KMS-11 (cell line): Measurements from ENCODE around the gene GSE1.

Source experiments
- H2AFZ ChIP-seq: fragments of 200-600 bp; sonication (generic); 2 replicates; pipeline ENCODE4 v1.6.1; 2016; ENCODE audit warnings: antibody characterized with exemption, mixed run types, low read depth
- H3K27ac ChIP-seq: fragments of 200-600 bp; sonication (generic); 2 replicates; pipeline ENCODE4 v1.6.1; 2016; ENCODE audit warnings: mild to moderate bottlenecking, mixed run types
- H3K27me3 ChIP-seq: fragments of 200-600 bp; sonication (generic); 2 replicates; pipeline ENCODE4 v1.6.1; 2017; ENCODE audit warnings: mild to moderate bottlenecking, low read depth, mixed run types, moderate library complexity; ENCODE audit not compliant: insufficient read depth
- H3K36me3 ChIP-seq: fragments of 200-600 bp; sonication (generic); 2 replicates; pipeline ENCODE4 v1.6.1; 2017; ENCODE audit warnings: mild to moderate bottlenecking, mixed run types; ENCODE audit not compliant: insufficient read depth
- H3K4me1 ChIP-seq: fragments of 200-600 bp; sonication (generic); 2 replicates; pipeline ENCODE4 v1.6.1; 2016; ENCODE audit warnings: mild to moderate bottlenecking, low read depth, mixed run types; ENCODE audit not compliant: poor library complexity, severe bottlenecking
- H3K4me2 ChIP-seq: fragments of 200-600 bp; sonication (generic); 2 replicates; pipeline ENCODE4 v1.7.0; 2016; ENCODE audit warnings: mild to moderate bottlenecking, mixed run types
- H3K4me3 ChIP-seq: fragments of 200-600 bp; sonication (generic); IDR thresholded peaks from 2 replicates; pipeline ENCODE4 v1.6.1; 2017; ENCODE audit warnings: low read depth, low read length, mixed read lengths; ENCODE audit not compliant: insufficient read depth
- H3K79me2 ChIP-seq: fragments of 200-600 bp; sonication (generic); 2 replicates; pipeline ENCODE4 v1.6.1; 2016; ENCODE audit warnings: low read depth, mixed run types; ENCODE audit not compliant: insufficient read depth
- H3K9ac ChIP-seq: fragments of 200-600 bp; sonication (generic); 2 replicates; pipeline ENCODE4 v1.6.1; 2016; ENCODE audit warnings: mild to moderate bottlenecking, mixed run types
- H4K20me1 ChIP-seq: fragments of 200-600 bp; sonication (generic); 2 replicates; pipeline ENCODE4 v1.6.1; 2016; ENCODE audit warnings: mild to moderate bottlenecking, mixed run types; ENCODE audit not compliant: insufficient read depth
- TF ChIP-seq, protein P1 (sequence below): fragments of 200-600 bp; sonication (generic); conservative IDR thresholded peaks from 2 replicates; pipeline ENCODE4 v1.6.1; 2017; ENCODE audit warnings: low read depth, mild to moderate bottlenecking, antibody characterized with exemption, low read length, moderate library complexity, mixed read lengths

Gene GSE1

GRCh38 chr16:85614338-85615013 is 1.4 kb downstream of the GSE1 start:
- peak overlapping the region; percentile 66 for H3K4me2 ChIP-seq
- H4K20me1 ChIP-seq: no peaks in the 10 kb centered on the region; the same call in 1 of the 2 replicates
- H3K79me2 ChIP-seq: peaks cover 51% of the 10 kb centered on the region
- TF ChIP-seq, protein P1, sequence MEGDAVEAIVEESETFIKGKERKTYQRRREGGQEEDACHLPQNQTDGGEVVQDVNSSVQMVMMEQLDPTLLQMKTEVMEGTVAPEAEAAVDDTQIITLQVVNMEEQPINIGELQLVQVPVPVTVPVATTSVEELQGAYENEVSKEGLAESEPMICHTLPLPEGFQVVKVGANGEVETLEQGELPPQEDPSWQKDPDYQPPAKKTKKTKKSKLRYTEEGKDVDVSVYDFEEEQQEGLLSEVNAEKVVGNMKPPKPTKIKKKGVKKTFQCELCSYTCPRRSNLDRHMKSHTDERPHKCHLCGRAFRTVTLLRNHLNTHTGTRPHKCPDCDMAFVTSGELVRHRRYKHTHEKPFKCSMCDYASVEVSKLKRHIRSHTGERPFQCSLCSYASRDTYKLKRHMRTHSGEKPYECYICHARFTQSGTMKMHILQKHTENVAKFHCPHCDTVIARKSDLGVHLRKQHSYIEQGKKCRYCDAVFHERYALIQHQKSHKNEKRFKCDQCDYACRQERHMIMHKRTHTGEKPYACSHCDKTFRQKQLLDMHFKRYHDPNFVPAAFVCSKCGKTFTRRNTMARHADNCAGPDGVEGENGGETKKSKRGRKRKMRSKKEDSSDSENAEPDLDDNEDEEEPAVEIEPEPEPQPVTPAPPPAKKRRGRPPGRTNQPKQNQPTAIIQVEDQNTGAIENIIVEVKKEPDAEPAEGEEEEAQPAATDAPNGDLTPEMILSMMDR: no peak
- no peak overlapping the region for H3K27ac ChIP-seq
- peak overlapping the region; percentile 25; the same call in 1 of the 2 replicates for H3K9ac ChIP-seq
- peaks cover 5% of the 10 kb centered on the region; the same call in 1 of the 2 replicates for H3K27me3 ChIP-seq
- no peaks in the 10 kb centered on the region for H3K36me3 ChIP-seq
- H2AFZ ChIP-seq: no peak overlapping the region
- peaks cover 31% of the 10 kb centered on the region for H3K4me1 ChIP-seq
- H3K4me3 ChIP-seq: no peak overlapping the region

- Histone ChIP-seq H3K9ac (no peak overlapping the region), H4K20me1 (no peaks in the 10 kb centered on the region; the same call in 1 of the 2 replicates), H3K4me1 (peaks cover 27% of the 10 kb centered on the region), H3K27ac (no peak overlapping the region), H2AFZ (no peak overlapping the region), H3K79me2 (peaks cover 59% of the 10 kb centered on the region), H3K4me3 (no peak overlapping the region), H3K27me3 (no peaks in the 10 kb centered on the region), H3K4me2 (no peak overlapping the region; the same call in 1 of the 2 replicates), H3K36me3 (no peaks in the 10 kb centered on the region)
- TF ChIP-seq, protein P1: no peak
Observed at GRCh38 chr16:85615014-85615851, 2.1 kb downstream of the GSE1 start.

GRCh38 chr16:85615852-85616606 is 2.9 kb downstream of the GSE1 start:
- H3K4me1 ChIP-seq: peaks cover 19% of the 10 kb centered on the region
- H3K27me3 ChIP-seq: no peaks in the 10 kb centered on the region
- no peak overlapping the region for H3K4me3 ChIP-seq
- peaks cover 67% of the 10 kb centered on the region for H3K79me2 ChIP-seq
- no peak overlapping the region for H3K27ac ChIP-seq
- H3K9ac ChIP-seq: no peak overlapping the region
- H4K20me1 ChIP-seq: no peaks in the 10 kb centered on the region; the same call in 1 of the 2 replicates
- H3K4me2 ChIP-seq: no peak overlapping the region
- TF ChIP-seq, protein P1: peak; percentile 85
- no peaks in the 10 kb centered on the region for H3K36me3 ChIP-seq
- no peak overlapping the region for H2AFZ ChIP-seq

DNA sequence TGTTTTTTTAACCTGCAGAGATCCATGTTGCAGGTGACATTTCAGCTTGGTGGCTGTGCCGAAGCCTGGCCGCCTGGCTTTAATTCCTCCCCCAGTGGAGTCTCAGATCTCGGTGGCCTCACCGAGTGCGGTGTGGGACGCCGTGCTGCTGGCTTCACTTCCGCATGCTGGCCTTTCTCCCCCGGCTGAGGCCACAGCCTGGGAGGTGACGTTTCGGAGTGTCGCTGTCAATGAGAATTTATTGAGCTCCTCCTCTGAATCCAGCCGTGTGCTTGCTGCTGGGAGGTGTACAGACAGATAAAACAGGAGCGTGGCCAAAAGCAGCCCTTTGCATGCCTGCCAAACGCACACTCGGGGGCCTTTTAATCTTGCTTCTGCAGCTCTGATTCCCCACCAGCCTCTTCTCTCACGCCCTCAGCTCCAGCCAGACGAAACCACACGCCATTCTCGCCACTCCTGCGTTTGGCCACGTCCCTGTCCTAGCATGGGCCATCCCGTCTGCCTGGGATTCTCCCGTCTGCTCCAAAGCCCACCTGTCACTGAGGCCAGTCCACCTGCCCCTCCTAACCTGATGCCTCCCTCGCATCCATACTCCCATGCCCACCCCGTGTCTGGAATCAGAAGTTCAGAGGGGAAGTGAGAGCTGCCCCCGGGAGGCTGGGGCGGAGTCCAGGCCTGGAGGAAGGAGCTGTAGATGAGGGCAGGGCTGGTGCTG is 3.6 kb downstream of the GSE1 start:
- Histone ChIP-seq H3K4me2 (no peak overlapping the region), H3K4me1 (peaks cover 19% of the 10 kb centered on the region), H4K20me1 (no peaks in the 10 kb centered on the region; the same call in 1 of the 2 replicates), H3K9ac (no peak overlapping the region), H3K4me3 (no peak overlapping the region), H3K36me3 (no peaks in the 10 kb centered on the region), H3K27me3 (no peaks in the 10 kb centered on the region), H3K27ac (no peak overlapping the region), H2AFZ (no peak overlapping the region), H3K79me2 (peaks cover 74% of the 10 kb centered on the region)
- TF ChIP-seq, protein P1: no peak
